ENCODE data around the gene PKHD1. TPM values are rescaled to one million over a fixed set of nuclear protein-coding genes. Genes with fewer than 3 reads are reported as not detected.

Gene PKHD1
- total and polyA plus RNA-seq, 2 experiments from 2014 or later: 0.47 to 3.3 TPM

- H4K20me1 ChIP-seq (ENCODE audit: insufficient read depth, poor library complexity, severe bottlenecking): no peaks in the 10 kb centered on the region
- H3K9me2 ChIP-seq (replicated peaks; ENCODE audit: insufficient read depth): no peaks in the 10 kb centered on the region
- H3K79me2 ChIP-seq: no peaks in the 10 kb centered on the region
- H3K4me2 ChIP-seq: no peak overlapping the region
- H2AFZ ChIP-seq: no peak overlapping the region
- H3K9me3 ChIP-seq (ENCODE audit: low read depth): no peaks in the 10 kb centered on the region
- H3K4me1 ChIP-seq (ENCODE audit: insufficient read depth): no peaks in the 10 kb centered on the region
- no peak overlapping the region for H3K27ac ChIP-seq
- no peaks in the 10 kb centered on the region for H3K36me3 ChIP-seq (replicated peaks; ENCODE audit: insufficient read depth, low read depth)
- TF ChIP-seq EZH2 (IDR thresholded peaks at IDR 0.05; ENCODE audit: borderline replicate concordance) (no peak), EZH2phosphoT487 (IDR thresholded peaks at IDR 0.05; ENCODE audit: low read depth, severe bottlenecking, unreplicated experiment) (no peak)
- TF ChIP-seq, protein P1, sequence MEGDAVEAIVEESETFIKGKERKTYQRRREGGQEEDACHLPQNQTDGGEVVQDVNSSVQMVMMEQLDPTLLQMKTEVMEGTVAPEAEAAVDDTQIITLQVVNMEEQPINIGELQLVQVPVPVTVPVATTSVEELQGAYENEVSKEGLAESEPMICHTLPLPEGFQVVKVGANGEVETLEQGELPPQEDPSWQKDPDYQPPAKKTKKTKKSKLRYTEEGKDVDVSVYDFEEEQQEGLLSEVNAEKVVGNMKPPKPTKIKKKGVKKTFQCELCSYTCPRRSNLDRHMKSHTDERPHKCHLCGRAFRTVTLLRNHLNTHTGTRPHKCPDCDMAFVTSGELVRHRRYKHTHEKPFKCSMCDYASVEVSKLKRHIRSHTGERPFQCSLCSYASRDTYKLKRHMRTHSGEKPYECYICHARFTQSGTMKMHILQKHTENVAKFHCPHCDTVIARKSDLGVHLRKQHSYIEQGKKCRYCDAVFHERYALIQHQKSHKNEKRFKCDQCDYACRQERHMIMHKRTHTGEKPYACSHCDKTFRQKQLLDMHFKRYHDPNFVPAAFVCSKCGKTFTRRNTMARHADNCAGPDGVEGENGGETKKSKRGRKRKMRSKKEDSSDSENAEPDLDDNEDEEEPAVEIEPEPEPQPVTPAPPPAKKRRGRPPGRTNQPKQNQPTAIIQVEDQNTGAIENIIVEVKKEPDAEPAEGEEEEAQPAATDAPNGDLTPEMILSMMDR (IDR thresholded peaks at IDR 0.05; ENCODE audit: poor library complexity): no peak
- DNase-seq (ENCODE audit: low spot score): no peak
- 78% methylated on average over 8 of the region's 8 CpGs for WGBS (ENCODE audit: low lambda C conversion rate, missing lambda C conversion rate)
- H3K27me3 ChIP-seq: no peaks in the 10 kb centered on the region
- no peak overlapping the region for H3K4me3 ChIP-seq
Observed at GRCh38 chr6:51842804-51843378, 244.5 kb downstream of the PKHD1 start.

GRCh38 chr6:51842061-51842803, 245.2 kb downstream of the PKHD1 start:
- Histone ChIP-seq H3K4me2 (no peak overlapping the region), H3K4me1 (ENCODE audit: insufficient read depth) (no peaks in the 10 kb centered on the region), H3K27ac (no peak overlapping the region), H3K9me2 (replicated peaks; ENCODE audit: insufficient read depth) (no peaks in the 10 kb centered on the region), H3K9me3 (ENCODE audit: low read depth) (no peaks in the 10 kb centered on the region), H3K27me3 (no peaks in the 10 kb centered on the region), H2AFZ (no peak overlapping the region), H4K20me1 (ENCODE audit: insufficient read depth, poor library complexity, severe bottlenecking) (no peaks in the 10 kb centered on the region), H3K79me2 (no peaks in the 10 kb centered on the region), H3K4me3 (no peak overlapping the region), H3K36me3 (replicated peaks; ENCODE audit: insufficient read depth, low read depth) (no peaks in the 10 kb centered on the region)
- TF ChIP-seq EZH2phosphoT487 (IDR thresholded peaks at IDR 0.05; ENCODE audit: low read depth, severe bottlenecking, unreplicated experiment) (no peak), EZH2 (IDR thresholded peaks at IDR 0.05; ENCODE audit: borderline replicate concordance) (no peak)
- DNase-seq (ENCODE audit: low spot score): no peak
- 73% methylated on average over 11 of the region's 11 CpGs for WGBS (ENCODE audit: low lambda C conversion rate, missing lambda C conversion rate)

DNA sequence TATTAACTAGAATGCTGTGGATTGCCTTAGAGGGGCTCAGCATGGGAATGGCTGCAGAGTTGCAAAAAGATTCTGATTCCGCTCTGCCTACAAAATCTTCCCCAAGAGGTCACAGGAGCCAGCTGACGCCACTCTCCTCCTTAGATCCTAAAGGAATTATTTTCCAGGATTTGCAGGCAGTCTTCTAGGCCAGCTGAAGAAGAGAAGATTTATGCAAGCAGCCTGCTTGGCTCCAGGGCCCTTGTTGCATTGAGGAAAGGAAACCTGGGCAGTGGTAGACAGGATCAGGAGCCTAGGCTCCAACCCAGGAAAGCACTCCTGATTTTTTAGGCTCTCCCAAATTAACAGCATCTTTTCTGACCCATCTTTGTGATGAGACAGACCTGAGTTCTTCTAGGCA, 245.8 kb downstream of the PKHD1 start:
- TF ChIP-seq, protein P1 (IDR thresholded peaks at IDR 0.05; ENCODE audit: poor library complexity): no peak
- no peak for TF ChIP-seq EZH2phosphoT487 (IDR thresholded peaks at IDR 0.05; ENCODE audit: low read depth, severe bottlenecking, unreplicated experiment)
- Histone ChIP-seq H3K4me2 (no peak overlapping the region), H2AFZ (no peak overlapping the region), H3K9me2 (replicated peaks; ENCODE audit: insufficient read depth) (no peaks in the 10 kb centered on the region), H4K20me1 (ENCODE audit: insufficient read depth, poor library complexity, severe bottlenecking) (no peaks in the 10 kb centered on the region), H3K27me3 (no peaks in the 10 kb centered on the region), H3K9me3 (ENCODE audit: low read depth) (no peaks in the 10 kb centered on the region), H3K79me2 (no peaks in the 10 kb centered on the region), H3K27ac (no peak overlapping the region), H3K36me3 (replicated peaks; ENCODE audit: insufficient read depth, low read depth) (no peaks in the 10 kb centered on the region), H3K4me1 (ENCODE audit: insufficient read depth) (no peaks in the 10 kb centered on the region), H3K4me3 (no peak overlapping the region)
- WGBS (ENCODE audit: low lambda C conversion rate, missing lambda C conversion rate): 93% methylated on average over 2 of the region's 2 CpGs
- DNase-seq (ENCODE audit: low spot score): no peak

GRCh38 chr6:51839726-51840374, 247.6 kb downstream of the PKHD1 start:
- Histone ChIP-seq H3K4me2 (no peak overlapping the region), H3K36me3 (replicated peaks; ENCODE audit: insufficient read depth, low read depth) (no peaks in the 10 kb centered on the region), H3K79me2 (no peaks in the 10 kb centered on the region), H2AFZ (no peak overlapping the region), H3K4me3 (no peak overlapping the region), H3K27ac (no peak overlapping the region), H3K9me2 (replicated peaks; ENCODE audit: insufficient read depth) (no peaks in the 10 kb centered on the region), H3K27me3 (no peaks in the 10 kb centered on the region), H3K4me1 (ENCODE audit: insufficient read depth) (no peaks in the 10 kb centered on the region), H3K9me3 (ENCODE audit: low read depth) (no peaks in the 10 kb centered on the region), H4K20me1 (ENCODE audit: insufficient read depth, poor library complexity, severe bottlenecking) (no peaks in the 10 kb centered on the region)
- TF ChIP-seq EZH2 (IDR thresholded peaks at IDR 0.05; ENCODE audit: borderline replicate concordance) (no peak), EZH2phosphoT487 (IDR thresholded peaks at IDR 0.05; ENCODE audit: low read depth, severe bottlenecking, unreplicated experiment) (no peak)
- TF ChIP-seq, protein P1 (IDR thresholded peaks at IDR 0.05; ENCODE audit: poor library complexity): no peak
- 58% methylated on average over 4 of the region's 4 CpGs for WGBS (ENCODE audit: low lambda C conversion rate, missing lambda C conversion rate)
- no peak for DNase-seq (ENCODE audit: low spot score)

Data from hepatocyte (in vitro differentiated cells).